Osteocyte (in vitro differentiated cells): Measurements from ENCODE around the gene COMMD6. TPM values are rescaled to one million over a fixed set of nuclear protein-coding genes. Genes with fewer than 3 reads are reported as not detected.
"Not testable (repeated sequence)": the region's sequence is repeated elsewhere in the genome, so short reads cannot be mapped to it uniquely, and the experiment has no call there.

Experiments
- DNase-seq: peaks from one replicate; pipeline ENCODE4 v3.0.0; 2021; ENCODE audit warnings: mixed read lengths; ENCODE audit not compliant: unreplicated experiment; ENCODE audit errors: extremely low spot score
- H3K27ac Mint-ChIP-seq: one replicate; pipeline ENCODE4 v1.8.0; 2021; ENCODE audit warnings: mild to moderate bottlenecking, mixed read lengths; ENCODE audit not compliant: unreplicated experiment
- H3K27me3 Mint-ChIP-seq: one replicate; pipeline ENCODE4 v1.8.0; 2021; ENCODE audit warnings: mixed read lengths; ENCODE audit not compliant: unreplicated experiment
- H3K36me3 Mint-ChIP-seq: one replicate; pipeline ENCODE4 v1.8.0; 2021; ENCODE audit warnings: mixed read lengths; ENCODE audit not compliant: unreplicated experiment
- H3K4me1 Mint-ChIP-seq: one replicate; pipeline ENCODE4 v1.8.0; 2021; ENCODE audit warnings: mixed read lengths; ENCODE audit not compliant: unreplicated experiment
- H3K4me3 Mint-ChIP-seq: one replicate; pipeline ENCODE4 v1.8.0; 2021; ENCODE audit warnings: mild to moderate bottlenecking, moderate library complexity, mixed read lengths; ENCODE audit not compliant: unreplicated experiment
- H3K9me3 Mint-ChIP-seq: one replicate; pipeline ENCODE4 v1.8.0; 2021; ENCODE audit warnings: mixed read lengths; ENCODE audit not compliant: unreplicated experiment
- total RNA-seq: library from RNA; stranded (reverse); gene quantifications from 2 replicates; pipeline ENCODE4 v1.2.1, GENCODE V29; 2021
- TF ChIP-seq, protein P1 (sequence below): fragments of 200-600 bp; sonication (generic); IDR thresholded peaks from 2 replicates; pipeline ENCODE4 v1.5.0; 2021; ENCODE audit warnings: antibody characterized with exemption, mild to moderate bottlenecking, moderate library complexity

Gene COMMD6
- total RNA-seq, 1 donor from 2014 or later, result 124 TPM

DNA sequence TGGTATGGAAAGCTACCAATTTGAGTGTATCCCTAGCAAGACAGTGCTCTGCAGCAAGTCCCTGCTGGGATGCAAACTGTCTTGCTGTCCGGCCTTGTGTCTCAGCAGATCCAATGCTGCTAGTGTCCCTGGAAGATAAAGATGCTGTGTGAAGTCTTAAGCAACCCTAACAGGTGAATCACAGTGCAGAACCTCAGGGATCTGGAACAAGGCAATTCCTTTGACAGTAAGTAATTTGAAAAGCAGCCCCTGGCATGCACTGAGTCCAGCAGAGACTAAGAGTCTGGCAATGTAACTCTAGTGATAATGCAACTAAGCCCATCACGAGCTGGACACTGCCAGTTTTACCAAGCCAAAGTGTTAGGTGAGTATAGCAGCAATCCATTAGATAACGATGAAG lies 10.3 kb upstream of the COMMD6 start:
- no peak overlapping the region for H3K4me3 Mint-ChIP-seq
- peaks cover 21% of the 10 kb centered on the region for H3K4me1 Mint-ChIP-seq
- no peaks in the 10 kb centered on the region for H3K36me3 Mint-ChIP-seq
- H3K9me3 Mint-ChIP-seq, result no peaks in the 10 kb centered on the region
- no peak for DNase-seq
- H3K27me3 Mint-ChIP-seq, result no peaks in the 10 kb centered on the region
- TF ChIP-seq, protein P1, sequence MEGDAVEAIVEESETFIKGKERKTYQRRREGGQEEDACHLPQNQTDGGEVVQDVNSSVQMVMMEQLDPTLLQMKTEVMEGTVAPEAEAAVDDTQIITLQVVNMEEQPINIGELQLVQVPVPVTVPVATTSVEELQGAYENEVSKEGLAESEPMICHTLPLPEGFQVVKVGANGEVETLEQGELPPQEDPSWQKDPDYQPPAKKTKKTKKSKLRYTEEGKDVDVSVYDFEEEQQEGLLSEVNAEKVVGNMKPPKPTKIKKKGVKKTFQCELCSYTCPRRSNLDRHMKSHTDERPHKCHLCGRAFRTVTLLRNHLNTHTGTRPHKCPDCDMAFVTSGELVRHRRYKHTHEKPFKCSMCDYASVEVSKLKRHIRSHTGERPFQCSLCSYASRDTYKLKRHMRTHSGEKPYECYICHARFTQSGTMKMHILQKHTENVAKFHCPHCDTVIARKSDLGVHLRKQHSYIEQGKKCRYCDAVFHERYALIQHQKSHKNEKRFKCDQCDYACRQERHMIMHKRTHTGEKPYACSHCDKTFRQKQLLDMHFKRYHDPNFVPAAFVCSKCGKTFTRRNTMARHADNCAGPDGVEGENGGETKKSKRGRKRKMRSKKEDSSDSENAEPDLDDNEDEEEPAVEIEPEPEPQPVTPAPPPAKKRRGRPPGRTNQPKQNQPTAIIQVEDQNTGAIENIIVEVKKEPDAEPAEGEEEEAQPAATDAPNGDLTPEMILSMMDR, result no peak
- H3K27ac Mint-ChIP-seq, result no peak overlapping the region

DNA sequence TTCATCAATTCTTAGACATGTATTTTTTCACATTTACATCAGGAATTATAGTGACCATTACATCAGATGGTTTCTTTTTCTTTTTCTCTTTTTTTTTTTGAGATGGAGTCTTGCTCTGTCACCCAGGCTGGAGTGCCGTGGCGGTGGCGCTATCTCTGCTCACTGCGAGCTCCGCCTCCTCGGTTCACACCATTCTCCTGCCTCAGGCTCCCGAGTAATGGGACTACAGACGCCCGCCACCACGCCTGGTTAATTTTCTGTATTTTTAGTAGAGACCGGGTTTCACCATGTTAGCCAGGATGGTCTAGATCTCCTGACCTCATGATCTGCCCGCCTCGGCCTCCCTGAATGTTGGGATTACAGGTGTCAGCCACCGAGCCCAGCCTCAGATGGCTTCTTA lies 7.7 kb upstream of the COMMD6 start:
- not testable (repeated sequence) for H3K36me3 Mint-ChIP-seq, H3K9me3 Mint-ChIP-seq, DNase-seq, H3K27me3 Mint-ChIP-seq, H3K4me3 Mint-ChIP-seq, H3K27ac Mint-ChIP-seq
- H3K4me1 Mint-ChIP-seq, result peaks cover 13% of the 10 kb centered on the region

DNA sequence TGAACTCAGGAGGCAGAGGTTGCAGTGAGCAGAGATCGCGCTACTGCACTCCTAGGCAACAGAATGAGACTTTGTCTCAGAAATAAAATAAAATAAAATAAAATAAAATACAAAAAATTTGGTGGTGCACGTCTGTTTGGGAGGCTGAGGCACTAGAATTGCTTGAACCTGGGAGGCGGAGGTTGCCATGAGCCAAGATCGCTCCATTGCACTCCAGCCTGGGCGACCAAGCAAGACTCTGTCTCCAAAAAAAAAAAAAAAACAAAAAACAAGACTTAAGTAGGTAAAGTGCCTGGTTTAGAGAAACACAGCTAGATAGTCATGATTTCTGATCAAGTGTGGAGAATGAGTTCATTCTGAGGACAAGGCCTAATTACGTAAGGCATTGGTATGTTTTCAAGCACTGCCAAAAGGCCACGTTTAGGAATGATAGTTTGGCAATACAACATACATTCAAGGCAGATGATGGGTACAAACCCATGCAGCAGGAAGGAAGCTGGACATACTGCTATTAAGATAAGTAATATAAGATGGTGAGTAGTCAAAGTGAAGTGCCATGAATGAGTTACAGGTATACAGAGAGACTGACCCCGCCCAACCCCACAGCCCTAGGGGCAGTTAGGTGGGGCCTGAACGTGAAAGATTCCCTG lies 7.2 kb upstream of the COMMD6 start:
- TF ChIP-seq, protein P1, result no peak
- DNase-seq, result no peak
- peaks cover 10% of the 10 kb centered on the region for H3K4me1 Mint-ChIP-seq
- H3K27ac Mint-ChIP-seq, result no peak overlapping the region
- no peak overlapping the region for H3K4me3 Mint-ChIP-seq
- no peaks in the 10 kb centered on the region for H3K36me3 Mint-ChIP-seq
- H3K27me3 Mint-ChIP-seq, result no peaks in the 10 kb centered on the region
- no peaks in the 10 kb centered on the region for H3K9me3 Mint-ChIP-seq

DNA sequence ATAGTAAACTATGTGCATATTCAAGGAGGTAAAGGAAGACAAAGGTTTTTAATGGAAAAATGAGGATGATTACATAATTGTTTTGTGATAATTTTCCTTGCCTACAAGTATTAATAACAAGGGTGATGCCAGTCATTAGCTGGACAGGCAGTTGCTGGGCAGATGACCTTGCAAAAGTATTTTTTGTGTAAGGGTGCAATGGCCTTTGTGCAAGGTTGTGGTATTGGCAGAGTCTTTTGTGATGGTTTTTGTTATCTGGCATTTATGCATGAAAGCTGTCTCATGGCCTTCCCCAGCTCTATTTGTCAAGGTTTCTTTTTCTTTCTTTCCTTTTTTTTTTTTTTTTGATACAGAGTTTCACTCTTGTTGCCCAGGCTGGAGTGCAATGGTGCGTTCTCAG lies 4.3 kb upstream of the COMMD6 start:
- DNase-seq, result no peak
- TF ChIP-seq, protein P1, result no peak
- Mint-ChIP-seq H3K4me3 (no peak overlapping the region), H3K9me3 (no peaks in the 10 kb centered on the region), H3K36me3 (no peaks in the 10 kb centered on the region), H3K27me3 (no peaks in the 10 kb centered on the region), H3K27ac (no peak overlapping the region), H3K4me1 (peaks cover 8% of the 10 kb centered on the region)

DNA sequence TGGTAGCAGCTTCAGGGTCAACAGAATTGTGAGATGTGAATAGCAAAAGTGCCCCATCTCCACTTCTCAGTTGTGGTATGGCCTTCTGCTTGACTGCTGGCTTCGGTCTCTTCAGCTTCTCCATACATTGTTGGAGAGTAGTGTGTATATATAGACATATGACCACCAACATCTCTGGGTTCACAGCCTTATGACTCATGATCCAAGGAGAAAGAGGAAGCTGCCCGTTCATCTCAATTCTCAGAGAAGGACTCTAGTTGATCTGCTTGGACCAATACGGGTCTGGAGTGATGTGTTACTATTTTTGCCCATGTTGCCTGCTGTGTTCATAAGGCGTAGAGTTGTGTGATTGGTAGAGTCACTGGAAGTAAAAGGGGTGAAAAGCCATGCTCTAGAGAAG lies 3.6 kb upstream of the COMMD6 start:
- Mint-ChIP-seq H3K27me3 (no peaks in the 10 kb centered on the region), H3K4me1 (peaks cover 15% of the 10 kb centered on the region), H3K36me3 (no peaks in the 10 kb centered on the region), H3K4me3 (no peak overlapping the region), H3K27ac (no peak overlapping the region), H3K9me3 (no peaks in the 10 kb centered on the region)
- TF ChIP-seq, protein P1, result no peak
- no peak for DNase-seq

DNA sequence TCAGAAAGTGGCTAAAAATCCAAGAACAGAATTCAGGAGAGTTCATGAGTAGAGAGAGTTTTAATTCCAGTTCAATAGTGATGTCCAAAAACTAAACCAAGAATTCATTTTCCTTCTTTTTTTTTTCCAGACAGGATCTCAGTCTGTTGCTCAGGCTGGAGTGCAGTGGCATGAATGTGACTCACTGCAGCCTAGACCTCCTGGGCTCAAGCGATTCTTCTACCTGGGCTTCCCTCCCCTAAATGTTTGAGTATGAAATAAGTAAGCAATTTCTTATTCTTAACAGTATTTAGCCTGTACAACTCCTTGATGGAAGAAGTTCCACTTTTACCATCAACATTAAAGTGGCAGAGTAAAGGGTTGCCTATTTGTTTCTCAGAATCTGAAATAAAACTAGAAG lies 3.8 kb downstream of the COMMD6 start:
- no peaks in the 10 kb centered on the region for H3K27me3 Mint-ChIP-seq
- H3K27ac Mint-ChIP-seq, result no peak overlapping the region
- DNase-seq, result no peak
- H3K4me3 Mint-ChIP-seq, result no peak overlapping the region
- TF ChIP-seq, protein P1, result no peak
- peaks cover 13% of the 10 kb centered on the region for H3K36me3 Mint-ChIP-seq
- peaks cover 20% of the 10 kb centered on the region for H3K4me1 Mint-ChIP-seq
- H3K9me3 Mint-ChIP-seq, result no peaks in the 10 kb centered on the region
